Activated CD4-positive, alpha-beta memory T cell treated with anti-CD3 and anti-CD28 coated beads for 36 hours (primary cell): ENCODE measurements around the gene HGFAC. TPM values are rescaled to one million over a fixed set of nuclear protein-coding genes. Genes with fewer than 3 reads are reported as not detected.

Source experiments
- CTCF ChIA-PET: fragments of 350-600 bp; sonication (Branson Sonifier 250); formaldehyde crosslinking; loops from one replicate; lab custom pipeline; 2021; ENCODE audit warnings: antibody characterized with exemption, inconsistent platforms; lab: Charles Lee
- POLR2A ChIA-PET: fragments of 350-600 bp; sonication (Branson Sonifier 250); formaldehyde crosslinking; loops from one replicate; lab custom pipeline; 2021; ENCODE audit warnings: antibody characterized with exemption; lab: Charles Lee
- DNase-seq: peaks from one replicate; pipeline ENCODE4 v3.0.0-alpha.2; 2020
- H3K27ac Mint-ChIP-seq: one replicate; pipeline ENCODE4 v1.8.0; 2021; ENCODE audit warnings: mixed read lengths
- H3K27me3 Mint-ChIP-seq: one replicate; pipeline ENCODE4 v1.8.0; 2021; ENCODE audit warnings: mixed read lengths
- H3K36me3 Mint-ChIP-seq: one replicate; pipeline ENCODE4 v1.8.0; 2021; ENCODE audit warnings: mixed read lengths
- H3K4me1 Mint-ChIP-seq: one replicate; pipeline ENCODE4 v1.8.0; 2021; ENCODE audit warnings: low read depth, mixed read lengths
- H3K4me3 Mint-ChIP-seq: one replicate; pipeline ENCODE4 v1.8.0; 2021; ENCODE audit warnings: mild to moderate bottlenecking, mixed read lengths
- H3K9me3 Mint-ChIP-seq: one replicate; pipeline ENCODE4 v1.8.0; 2021; ENCODE audit warnings: mixed read lengths
- intact Hi-C: fragments of 100-400 bp; cut with micrococcal nuclease; formaldehyde crosslinking; loops from one replicate; pipeline ENCODE4 v1.15.1; 2023
- total RNA-seq, 2 experiments: library from RNA; stranded (reverse); gene quantifications; one replicate each; pipeline ENCODE4 v1.2.3, GENCODE V29; 2021

The HGFAC gene
- not detected for total RNA-seq

- ChIA-PET CTCF (interaction anchor here (0.6 to 1.9 kb wide), 3 partner anchors 94 to 184 kb away, joined by 3 to 6 read pairs (median 4); no protein-coding TSS in a partner anchor), POLR2A (no interaction called here)
- Mint-ChIP-seq H3K9me3 (no peaks in the 10 kb centered on the region), H3K27ac (no peak within 1 kb of the TSS), H3K4me1 (no peaks in the 10 kb centered on the region), H3K36me3 (no peaks in the 10 kb centered on the region), H3K27me3 (no peaks in the 10 kb centered on the region), H3K4me3 (no peak within 1 kb of the TSS)
- intact Hi-C loops = loop anchor here (5.0 kb wide), 2 partner anchors 249 to 394 kb away; no protein-coding TSS in a partner anchor
- no peak for DNase-seq
These were observed at the start of gene HGFAC for GRCh38 chr4:3441501-3442459. Gene HGFAC, plus strand, starts transcription at chr4:3441968. Its CDS starts 34 bp downstream, at chr4:3442002.

GRCh38 chr4:3392321-3392720 is 49.4 kb upstream of the HGFAC start:
- no peak for DNase-seq
- no peaks in the 10 kb centered on the region for H3K27me3 Mint-ChIP-seq
- H3K9me3 Mint-ChIP-seq = peaks cover 3% of the 10 kb centered on the region
- CTCF ChIA-PET = interaction anchor here (2.0 kb wide), 1 partner anchor 46 kb away, joined by 4 read pairs; no protein-coding TSS in a partner anchor
- no peak overlapping the region for H3K4me3 Mint-ChIP-seq
- no peaks in the 10 kb centered on the region for H3K4me1 Mint-ChIP-seq
- H3K27ac Mint-ChIP-seq = no peak overlapping the region
- intact Hi-C loops = no loop called here
- POLR2A ChIA-PET = no interaction called here
- peaks cover 5% of the 10 kb centered on the region for H3K36me3 Mint-ChIP-seq

GRCh38 chr4:3393171-3393570 is 48.6 kb upstream of the HGFAC start:
- DNase-seq = no peak
- POLR2A ChIA-PET = no interaction called here
- Mint-ChIP-seq H3K9me3 (peaks cover 3% of the 10 kb centered on the region), H3K4me3 (no peak overlapping the region), H3K27ac (no peak overlapping the region), H3K36me3 (peaks cover 5% of the 10 kb centered on the region), H3K4me1 (no peaks in the 10 kb centered on the region), H3K27me3 (no peaks in the 10 kb centered on the region)
- intact Hi-C loops = no loop called here
- CTCF ChIA-PET = no interaction called here

- no peak for DNase-seq
- Mint-ChIP-seq H3K9me3 (peaks cover 3% of the 10 kb centered on the region), H3K27me3 (no peaks in the 10 kb centered on the region), H3K27ac (no peak overlapping the region), H3K36me3 (peaks cover 5% of the 10 kb centered on the region), H3K4me3 (no peak overlapping the region), H3K4me1 (no peaks in the 10 kb centered on the region)
- CTCF ChIA-PET = no interaction called here
- POLR2A ChIA-PET = no interaction called here
- intact Hi-C loops = no loop called here
These were observed 45.2 kb upstream of the HGFAC start for GRCh38 chr4:3396600-3396999.

GRCh38 chr4:3397128-3397527 is 44.6 kb upstream of the HGFAC start:
- peaks cover 3% of the 10 kb centered on the region for H3K9me3 Mint-ChIP-seq
- intact Hi-C loops = no loop called here
- CTCF ChIA-PET = no interaction called here
- peaks cover 5% of the 10 kb centered on the region for H3K36me3 Mint-ChIP-seq
- H3K27ac Mint-ChIP-seq = no peak overlapping the region
- no peaks in the 10 kb centered on the region for H3K4me1 Mint-ChIP-seq
- DNase-seq = no peak
- POLR2A ChIA-PET = no interaction called here
- no peaks in the 10 kb centered on the region for H3K27me3 Mint-ChIP-seq
- H3K4me3 Mint-ChIP-seq = no peak overlapping the region

- CTCF ChIA-PET = no interaction called here
These were observed 42.2 kb upstream of the HGFAC start for GRCh38 chr4:3399277-3400194.

GRCh38 chr4:3401436-3402171 is 40.2 kb upstream of the HGFAC start:
- H3K27ac Mint-ChIP-seq = no peak overlapping the region
- H3K27me3 Mint-ChIP-seq = no peaks in the 10 kb centered on the region
- H3K4me1 Mint-ChIP-seq = no peaks in the 10 kb centered on the region
- ChIA-PET CTCF (interaction anchor here (0.6 to 1.2 kb wide), 2 partner anchors 9 to 55 kb away, joined by 3 read pairs; no protein-coding TSS in a partner anchor), POLR2A (no interaction called here)
- intact Hi-C loops = no loop called here
- H3K36me3 Mint-ChIP-seq = no peaks in the 10 kb centered on the region
- no peak overlapping the region for H3K4me3 Mint-ChIP-seq
- peak; percentile 13 for DNase-seq
- H3K9me3 Mint-ChIP-seq = peaks cover 4% of the 10 kb centered on the region

More at GRCh38 chr4:3399277-3400194, 42.2 kb upstream of the HGFAC start:
- POLR2A ChIA-PET = no interaction called here
- peak; percentile 13 for DNase-seq
- no peaks in the 10 kb centered on the region for H3K27me3 Mint-ChIP-seq
- no peak overlapping the region for H3K4me3 Mint-ChIP-seq
- no peak overlapping the region for H3K27ac Mint-ChIP-seq
- H3K4me1 Mint-ChIP-seq = no peaks in the 10 kb centered on the region
- H3K36me3 Mint-ChIP-seq = peaks cover 5% of the 10 kb centered on the region
- H3K9me3 Mint-ChIP-seq = peaks cover 7% of the 10 kb centered on the region
- intact Hi-C loops = no loop called here

- intact Hi-C loops = no loop called here
- POLR2A ChIA-PET = no interaction called here
These were observed 39.0 kb upstream of the HGFAC start for GRCh38 chr4:3402491-3403347.

GRCh38 chr4:3403348-3403906 is 38.3 kb upstream of the HGFAC start:
- Mint-ChIP-seq H3K27ac (no peak overlapping the region), H3K36me3 (no peaks in the 10 kb centered on the region), H3K4me3 (no peak overlapping the region), H3K9me3 (peaks cover 4% of the 10 kb centered on the region), H3K27me3 (no peaks in the 10 kb centered on the region), H3K4me1 (no peaks in the 10 kb centered on the region)
- CTCF ChIA-PET = interaction anchor here (0.8 kb wide), 1 partner anchor 77 kb away, joined by 3 read pairs; no protein-coding TSS in a partner anchor
- DNase-seq = no peak
- POLR2A ChIA-PET = no interaction called here
- intact Hi-C loops = no loop called here

More at GRCh38 chr4:3402491-3403347, 39.0 kb upstream of the HGFAC start:
- H3K9me3 Mint-ChIP-seq = peaks cover 4% of the 10 kb centered on the region
- H3K36me3 Mint-ChIP-seq = no peaks in the 10 kb centered on the region
- CTCF ChIA-PET = no interaction called here
- no peak overlapping the region for H3K4me3 Mint-ChIP-seq
- H3K4me1 Mint-ChIP-seq = no peaks in the 10 kb centered on the region
- DNase-seq = no peak
- H3K27me3 Mint-ChIP-seq = no peaks in the 10 kb centered on the region
- no peak overlapping the region for H3K27ac Mint-ChIP-seq

GRCh38 chr4:3404546-3404945 is 37.2 kb upstream of the HGFAC start:
- DNase-seq = no peak
- Mint-ChIP-seq H3K27me3 (no peaks in the 10 kb centered on the region), H3K36me3 (no peaks in the 10 kb centered on the region), H3K27ac (no peak overlapping the region), H3K9me3 (peaks cover 4% of the 10 kb centered on the region), H3K4me3 (no peak overlapping the region), H3K4me1 (no peaks in the 10 kb centered on the region)
- ChIA-PET POLR2A (no interaction called here), CTCF (no interaction called here)
- intact Hi-C loops = no loop called here
